Measurements from ENCODE around the gene ADGRG1. TPM values are rescaled to one million over a fixed set of nuclear protein-coding genes. Genes with fewer than 3 reads are reported as not detected.
"Not testable (repeated sequence)": the region's sequence is repeated elsewhere in the genome, so short reads cannot be mapped to it uniquely, and the experiment has no call there.

Gene ADGRG1
- total RNA-seq, 1 donor from 2014 or later, result 201 TPM

DNA sequence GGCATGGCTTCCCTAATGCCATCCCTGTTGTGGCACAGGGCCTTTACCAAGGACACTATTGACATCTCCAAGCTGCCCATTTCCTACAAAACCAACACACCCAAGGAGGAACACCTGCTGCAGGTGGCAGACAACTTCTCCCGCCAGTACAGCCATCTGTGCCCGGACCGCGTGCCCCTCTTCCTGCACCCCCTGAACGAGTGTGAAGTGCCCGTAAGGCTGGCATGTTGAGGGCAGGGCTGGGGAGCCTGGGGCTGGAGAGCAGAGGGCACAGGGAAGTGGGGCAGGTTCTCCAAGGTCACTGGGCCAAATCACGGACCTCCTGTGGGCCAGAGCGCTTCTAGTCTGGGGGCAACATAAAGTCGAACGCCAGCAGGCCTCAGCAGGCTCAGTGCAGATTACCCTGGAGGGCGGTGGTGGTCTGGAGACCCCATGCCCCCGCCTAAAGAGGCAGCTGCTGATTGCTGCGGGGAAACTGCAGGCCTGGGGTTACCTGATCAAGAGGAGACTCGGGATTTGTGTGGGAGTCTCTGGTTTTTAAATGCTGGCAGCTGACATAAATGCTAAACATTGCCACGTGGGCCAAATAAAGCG lies 70.5 kb downstream of the ADGRG1 start:
- DNase-seq (ENCODE audit: low spot score), result no peak

DNA sequence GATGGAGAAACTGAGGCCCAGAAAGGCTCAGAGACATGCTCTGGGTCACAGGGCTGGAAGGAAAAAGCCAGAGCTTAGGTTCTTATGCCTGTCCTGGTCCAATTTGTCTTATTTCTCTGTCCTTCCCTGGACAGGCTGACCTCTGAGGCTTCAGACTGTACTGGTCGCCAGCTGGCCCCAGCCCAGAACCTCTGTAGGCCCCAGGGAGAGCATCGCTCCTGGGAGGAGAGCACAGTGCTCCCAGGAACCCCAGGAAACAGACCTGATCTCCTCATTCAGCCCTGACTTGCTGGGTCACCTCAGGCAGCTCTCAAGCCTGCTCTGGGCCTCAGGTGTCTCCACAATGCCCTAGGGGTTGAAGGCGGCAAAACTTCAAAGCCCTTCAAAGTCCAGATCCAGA lies 71.1 kb downstream of the ADGRG1 start:
- DNase-seq (ENCODE audit: low spot score), result no peak

DNA sequence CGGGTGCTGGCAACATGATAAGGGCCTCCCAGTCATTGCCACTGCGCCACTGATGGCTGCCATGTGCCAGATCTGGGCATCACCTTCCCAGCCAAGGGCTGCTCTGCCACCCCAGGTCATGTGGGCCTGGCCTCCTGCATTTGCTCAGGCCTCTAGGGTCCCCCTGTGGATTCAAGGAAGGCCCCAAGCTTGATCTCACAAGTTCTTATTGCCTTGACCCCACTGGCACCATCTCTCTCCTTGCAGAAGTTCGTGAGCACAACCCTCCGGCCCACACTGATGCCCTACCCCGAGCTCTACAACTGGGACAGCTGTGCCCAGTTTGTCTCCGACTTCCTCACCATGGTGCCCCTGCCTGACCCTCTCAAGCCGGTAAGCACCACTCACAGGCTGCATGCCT lies 71.5 kb downstream of the ADGRG1 start:
- no peak for DNase-seq (ENCODE audit: low spot score)

DNA sequence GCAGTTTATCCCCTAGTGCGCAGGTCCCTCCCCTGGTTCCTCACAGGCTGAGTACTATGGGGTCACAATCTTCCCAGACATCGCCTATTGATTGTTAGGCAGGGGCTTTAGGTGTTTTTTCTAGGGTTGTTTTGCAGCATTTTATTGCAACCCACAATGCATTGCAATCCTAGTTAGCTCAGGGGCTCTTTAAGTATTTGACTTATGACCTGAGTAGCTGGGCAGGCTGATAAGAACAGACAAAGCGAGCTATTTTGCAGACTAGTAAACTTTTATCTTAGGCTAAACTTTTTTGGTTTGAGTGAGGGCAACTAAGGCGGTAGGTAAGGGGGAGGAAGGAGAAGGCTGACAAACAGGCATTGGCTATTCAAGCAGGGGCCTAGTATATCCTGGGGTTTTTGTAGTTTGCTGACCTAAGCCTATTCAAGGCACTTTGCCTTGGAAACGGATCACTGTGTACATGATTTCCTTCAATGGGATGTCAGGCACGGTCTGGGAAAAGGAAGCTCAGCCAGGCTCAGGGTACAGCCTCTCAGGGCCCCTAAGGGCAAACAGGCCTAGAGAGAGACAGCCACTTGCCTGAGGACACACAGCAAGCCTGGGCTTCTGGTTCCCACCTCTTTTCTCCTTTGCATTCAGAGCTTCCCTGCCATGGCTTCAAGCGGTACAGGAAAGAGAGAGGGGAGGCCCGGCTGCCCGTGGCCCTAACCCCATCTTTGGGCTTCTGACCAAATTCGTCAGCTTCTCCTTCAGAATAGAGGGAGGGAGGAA lies 72.5 kb downstream of the ADGRG1 start:
- no peak for DNase-seq (ENCODE audit: low spot score)

DNA sequence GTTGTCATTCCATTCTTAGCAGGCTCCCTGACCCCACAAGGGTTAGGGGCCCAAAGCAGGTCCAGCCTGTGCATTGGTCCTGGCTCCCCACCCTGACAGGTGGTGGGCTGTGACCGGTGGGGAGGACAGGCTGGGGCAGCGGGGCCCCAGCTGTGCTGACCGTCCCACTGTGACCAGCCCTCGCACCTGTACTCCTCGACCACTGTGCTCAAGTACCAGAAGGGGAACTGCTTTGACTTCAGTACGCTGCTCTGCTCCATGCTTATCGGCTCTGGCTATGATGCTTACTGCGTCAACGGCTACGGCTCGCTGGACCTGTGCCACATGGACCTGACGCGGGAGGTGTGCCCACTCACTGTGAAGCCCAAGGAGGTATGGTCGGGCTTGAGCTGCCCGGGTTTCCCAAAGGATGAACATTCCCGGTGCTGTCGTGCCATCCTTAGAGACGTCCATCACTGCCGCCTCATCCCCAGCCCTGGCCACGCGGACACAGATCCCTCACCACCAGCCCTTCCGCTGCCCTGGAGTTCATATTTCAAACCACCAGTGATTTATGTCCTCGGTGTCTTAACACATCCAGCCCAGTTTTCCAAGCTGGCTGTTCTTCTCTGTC lies 73.4 kb downstream of the ADGRG1 start:
- DNase-seq (ENCODE audit: low spot score), result no peak

DNA sequence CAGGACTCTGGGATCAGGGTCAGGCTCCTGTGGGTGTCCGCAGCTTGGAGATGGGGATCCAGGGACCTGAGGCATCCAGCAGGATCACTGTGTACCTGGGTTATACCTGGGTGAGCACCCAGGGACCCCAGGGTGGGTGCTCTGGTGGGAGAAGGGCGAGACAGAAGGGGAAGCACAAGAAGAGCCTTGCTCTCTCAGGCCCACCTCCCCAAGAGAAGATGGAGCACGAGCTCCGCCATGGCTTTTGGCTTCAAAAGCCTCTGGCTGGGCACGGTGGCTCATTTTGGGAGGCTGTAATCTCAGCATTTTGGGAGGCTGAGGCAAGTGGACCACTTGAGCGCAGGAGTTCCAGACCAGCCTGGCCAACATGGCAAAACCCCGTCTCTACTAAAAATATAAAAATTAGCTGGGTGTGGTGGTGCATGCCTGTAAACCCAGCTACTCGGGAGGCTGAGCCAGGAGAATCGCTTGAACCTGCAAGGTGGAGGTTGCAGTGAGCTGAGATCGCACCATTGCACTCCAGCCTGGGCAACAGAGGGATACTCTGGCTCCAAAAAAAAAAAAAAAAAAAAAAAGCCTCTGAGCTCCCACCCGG lies 75.1 kb downstream of the ADGRG1 start:
- no peak for DNase-seq (ENCODE audit: low spot score)

DNA sequence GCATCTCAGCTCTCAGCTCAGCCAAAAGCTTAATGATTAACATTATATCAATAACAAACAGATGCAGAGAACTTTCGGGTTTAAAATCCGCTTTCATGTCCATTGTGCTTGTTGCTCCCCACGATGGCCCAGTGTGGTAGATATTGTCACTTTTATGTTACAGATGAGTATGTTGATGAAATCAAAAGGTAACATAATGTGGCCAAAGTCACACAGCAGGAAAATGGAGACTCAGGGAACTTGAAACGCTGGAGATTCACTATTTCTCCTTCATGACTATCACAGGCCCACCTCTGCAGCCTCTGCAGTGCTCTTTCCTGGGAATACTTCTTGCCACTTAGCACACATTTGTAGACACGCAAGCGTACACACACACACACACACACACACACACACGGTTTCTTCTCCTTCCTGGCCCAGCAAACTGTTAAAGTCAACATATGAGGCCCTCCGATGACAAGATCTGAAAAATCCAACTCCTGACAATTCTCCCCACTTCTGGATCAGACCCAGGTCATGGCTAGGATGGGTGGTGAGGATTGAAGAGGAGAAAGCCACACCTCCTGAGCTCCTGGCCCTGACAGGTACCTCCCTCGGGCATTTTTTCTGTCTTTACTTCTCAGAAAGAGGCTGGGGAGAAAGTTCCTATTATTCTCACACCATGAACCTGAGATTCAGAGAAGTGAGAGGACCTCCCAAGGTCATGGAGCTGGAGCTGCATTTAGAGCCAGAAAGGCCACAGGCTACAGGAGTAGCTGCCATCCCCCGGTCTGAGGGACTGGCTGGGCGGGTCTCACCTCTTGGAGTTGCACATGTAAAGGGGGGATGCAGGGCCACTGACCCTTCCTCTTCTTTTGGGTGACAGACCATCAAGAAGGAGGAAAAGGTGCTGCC lies 75.8 kb downstream of the ADGRG1 start:
- no peak for DNase-seq (ENCODE audit: low spot score)

DNA sequence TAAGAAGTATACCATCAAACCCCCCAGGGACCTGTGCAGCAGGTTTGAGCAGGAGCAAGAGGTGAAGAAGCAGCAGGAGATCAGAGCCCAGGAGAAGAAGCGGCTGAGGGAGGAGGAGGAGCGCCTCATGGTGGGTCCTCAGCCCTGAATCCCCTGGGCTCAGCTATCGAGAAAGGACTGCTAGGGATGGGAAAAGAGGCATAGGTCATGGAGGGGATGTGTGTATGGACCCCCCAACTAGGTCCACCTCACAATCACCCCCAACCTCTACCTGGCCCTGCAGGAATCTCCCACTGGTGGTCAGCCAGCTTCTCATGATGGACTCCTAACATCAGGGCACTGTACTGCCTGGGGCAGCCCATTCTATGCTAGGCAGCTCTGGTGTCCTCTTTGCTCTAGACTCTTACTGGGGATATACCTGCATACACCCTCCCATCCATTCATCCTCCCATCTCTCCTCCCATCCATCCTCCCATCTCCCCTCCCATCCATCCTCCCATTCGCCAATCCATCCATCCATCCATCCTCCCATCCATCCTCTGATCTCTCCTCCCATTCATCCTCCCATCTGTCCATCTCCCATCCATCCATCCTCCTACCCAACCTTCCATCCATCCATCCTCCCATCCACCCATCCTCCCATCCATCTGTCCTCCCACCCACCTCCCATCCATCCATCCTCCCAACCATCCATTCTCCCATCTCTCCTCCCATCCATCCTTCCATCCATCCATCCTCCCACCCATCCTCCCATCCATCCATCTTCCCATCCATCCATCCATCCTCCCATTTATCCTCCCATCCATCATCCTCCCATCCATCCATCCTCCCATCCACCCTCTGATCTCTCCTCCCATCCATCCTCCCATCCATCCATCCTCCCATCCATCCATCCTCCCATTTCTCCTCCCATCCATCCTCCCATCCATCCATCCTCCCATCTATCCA lies 76.7 kb downstream of the ADGRG1 start:
- DNase-seq (ENCODE audit: low spot score), result no peak

DNA sequence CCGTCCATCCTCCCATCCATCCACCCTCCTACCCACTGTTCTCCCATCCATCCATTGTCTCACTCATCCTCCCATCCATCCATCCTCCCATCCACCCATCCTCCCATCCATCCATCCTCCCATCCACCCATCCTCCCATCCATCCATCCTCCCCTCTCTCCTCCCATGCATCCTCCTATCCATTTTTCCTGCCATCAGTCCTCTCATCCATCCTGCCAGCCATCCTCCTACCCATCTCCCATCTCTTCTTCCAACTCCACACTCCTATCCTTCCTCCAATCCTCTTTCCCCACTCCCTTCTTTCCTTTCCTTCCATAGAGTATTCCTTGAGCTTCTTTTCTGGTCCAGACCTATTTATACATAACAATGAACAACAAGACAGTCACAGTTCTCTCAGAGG lies 78.3 kb downstream of the ADGRG1 start:
- no peak for DNase-seq (ENCODE audit: low spot score)

DNA sequence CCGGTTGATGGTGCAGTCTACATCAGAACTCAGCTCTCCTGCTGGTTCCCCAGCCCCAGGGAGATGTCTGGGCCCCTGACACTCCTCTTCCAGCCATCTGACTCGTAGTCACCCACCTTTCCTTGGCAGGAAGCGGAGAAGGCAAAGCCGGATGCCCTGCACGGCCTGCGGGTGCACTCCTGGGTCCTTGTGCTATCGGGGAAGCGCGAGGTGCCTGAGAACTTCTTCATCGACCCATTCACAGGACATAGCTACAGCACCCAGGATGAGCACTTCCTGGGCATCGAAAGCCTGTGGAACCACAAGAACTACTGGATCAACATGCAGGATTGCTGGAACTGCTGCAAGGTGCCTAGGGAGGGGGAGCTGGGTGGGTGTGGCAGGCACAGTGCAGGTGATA lies 78.9 kb downstream of the ADGRG1 start:
- no peak for DNase-seq (ENCODE audit: low spot score)

DNA sequence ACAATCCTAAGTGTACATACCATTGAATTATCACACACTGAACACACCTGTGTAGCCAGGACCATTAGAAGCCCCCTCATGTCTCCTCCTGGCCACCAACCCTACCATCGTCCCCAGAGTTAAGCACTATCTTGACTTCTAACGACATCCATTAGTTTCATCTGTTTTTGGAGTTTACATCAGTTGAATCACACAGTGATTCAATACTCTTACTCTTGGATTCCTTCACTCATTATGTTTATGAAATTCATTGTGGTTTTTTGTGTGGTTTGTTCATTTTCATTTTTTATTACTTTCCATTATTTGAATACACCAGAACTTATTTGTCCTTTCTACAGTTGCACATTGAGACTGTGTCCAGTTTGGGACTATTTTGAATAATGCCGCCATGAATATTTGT lies 79.7 kb downstream of the ADGRG1 start:
- no peak for DNase-seq (ENCODE audit: low spot score)

DNA sequence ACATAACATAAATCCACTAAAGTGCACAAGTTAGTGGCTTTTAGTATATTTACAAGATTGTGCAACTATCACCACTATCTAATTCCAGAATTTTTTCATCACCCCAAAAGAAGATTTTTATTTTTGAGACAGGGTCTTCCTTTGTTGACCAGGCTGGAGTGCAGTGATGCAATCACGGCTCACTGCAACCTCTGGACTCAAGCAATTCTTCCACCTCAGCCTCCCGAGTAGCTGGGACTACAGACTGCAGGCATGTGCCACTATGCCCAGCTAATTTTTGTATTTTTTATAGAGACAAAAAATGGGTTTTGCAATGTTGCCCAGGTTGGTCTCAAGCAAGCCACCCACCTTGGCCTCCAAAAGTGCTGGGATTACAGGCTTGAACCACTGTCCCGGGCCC lies 81.2 kb downstream of the ADGRG1 start:
- no peak for DNase-seq (ENCODE audit: low spot score)

DNA sequence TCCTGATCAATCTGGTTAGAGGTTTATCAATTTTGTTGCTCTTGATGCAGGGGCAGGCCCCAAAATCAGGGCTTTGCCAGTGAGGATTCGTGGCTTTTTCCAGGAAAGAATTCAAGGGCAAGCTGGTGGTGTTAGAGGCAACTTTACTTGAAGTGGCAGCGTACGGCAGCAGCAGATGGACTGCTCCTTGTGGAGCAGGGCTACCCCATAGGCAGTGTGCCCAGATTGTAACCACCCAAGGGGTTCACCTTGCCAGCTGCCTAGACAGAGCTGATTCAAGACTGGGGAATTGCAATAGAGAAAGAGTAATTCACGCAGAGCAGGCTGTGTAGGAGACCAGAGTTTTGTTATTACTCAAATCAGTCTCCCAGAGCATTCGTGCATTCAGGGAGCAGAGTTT lies 82.9 kb downstream of the ADGRG1 start:
- no peak for DNase-seq (ENCODE audit: low spot score)

DNA sequence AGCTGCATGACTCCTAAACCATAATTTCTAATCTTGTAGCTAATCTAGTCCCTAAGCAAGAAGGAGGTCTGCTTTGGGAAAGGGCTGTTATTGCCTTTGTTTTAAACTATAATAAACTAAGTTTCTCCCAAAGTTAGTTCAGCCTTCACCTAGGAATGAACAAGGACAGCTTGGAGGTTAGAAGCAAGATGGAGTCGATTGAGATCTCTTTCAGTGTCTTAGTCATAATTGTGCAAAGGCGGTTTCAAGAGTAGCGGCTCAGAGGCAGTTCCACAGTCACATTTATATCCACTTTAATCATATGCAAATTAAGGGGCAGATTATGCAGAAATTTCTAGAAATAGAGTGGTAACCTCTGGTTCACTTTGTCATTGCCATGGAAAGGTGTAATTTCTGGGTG lies 83.6 kb downstream of the ADGRG1 start:
- DNase-seq (ENCODE audit: low spot score), result no peak

DNA sequence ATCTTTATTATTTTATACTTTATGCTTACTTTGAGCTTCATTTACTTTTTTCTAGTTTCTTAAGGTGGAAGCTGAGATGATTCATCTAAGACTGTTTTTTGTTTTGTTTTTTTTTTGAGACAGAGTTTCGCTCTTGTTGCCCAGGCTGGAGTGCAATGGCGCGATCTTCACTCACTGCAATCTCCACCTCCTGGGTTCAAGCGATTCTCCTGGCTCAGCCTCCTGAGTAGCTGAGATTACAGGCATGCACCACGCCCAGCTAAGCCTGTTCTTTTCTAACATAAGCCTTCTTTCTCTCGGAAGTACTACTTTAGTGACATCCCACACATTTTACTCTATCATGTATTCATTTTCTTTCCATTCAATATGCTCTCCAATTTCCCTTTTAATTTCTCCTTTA lies 84.1 kb downstream of the ADGRG1 start:
- DNase-seq (ENCODE audit: low spot score), result not testable (repeated sequence)

DNA sequence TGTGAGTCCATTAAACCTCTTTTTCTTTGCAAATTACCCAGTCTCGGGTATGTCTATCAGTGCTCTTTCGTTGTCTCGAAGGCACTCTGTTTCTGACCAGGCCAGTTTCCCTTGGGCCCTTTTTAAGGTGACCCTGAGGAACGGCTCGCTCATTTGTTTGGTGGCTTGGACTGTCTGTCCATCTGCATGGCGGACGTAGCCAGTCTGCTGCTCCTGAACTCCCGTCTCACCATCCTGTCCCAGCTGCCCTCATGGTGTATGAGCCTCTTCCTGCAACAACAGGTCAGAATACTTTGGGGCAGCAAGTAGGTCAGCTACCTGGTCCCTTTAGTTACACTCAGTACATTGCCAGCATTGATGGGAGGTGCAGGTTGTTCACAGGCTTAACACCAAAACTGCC lies 85.2 kb downstream of the ADGRG1 start:
- DNase-seq (ENCODE audit: low spot score), result no peak

DNA sequence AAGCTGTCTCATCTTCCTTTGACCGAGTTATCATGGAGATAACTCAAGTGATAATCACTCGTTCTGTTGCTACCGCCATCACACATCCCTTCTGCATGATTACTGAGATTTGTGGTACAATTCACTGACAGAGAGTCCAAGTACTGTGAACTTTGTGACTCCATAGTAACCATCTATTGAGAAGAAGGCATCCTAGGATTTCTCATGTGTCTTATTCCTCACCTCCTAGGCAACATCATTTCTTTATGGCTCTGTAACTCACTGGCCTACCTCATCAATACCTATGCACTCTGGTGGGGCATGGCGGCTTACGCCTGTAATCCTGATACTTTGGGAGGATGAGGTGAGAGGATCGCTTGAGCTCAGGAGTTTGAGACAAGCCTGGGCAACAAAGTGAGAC lies 85.6 kb downstream of the ADGRG1 start:
- no peak for DNase-seq (ENCODE audit: low spot score)
